NCI-H2196 treated with DMSO at 0.1 percent for 48 hours (cell line): ENCODE data around the gene CLSTN2.

Source experiments
- DNase-seq: peaks from one replicate; lab custom pipeline; 2025; ENCODE audit not compliant: unreplicated experiment; lab: John Stamatoyannopoulos, UW

The CLSTN2 gene

DNA sequence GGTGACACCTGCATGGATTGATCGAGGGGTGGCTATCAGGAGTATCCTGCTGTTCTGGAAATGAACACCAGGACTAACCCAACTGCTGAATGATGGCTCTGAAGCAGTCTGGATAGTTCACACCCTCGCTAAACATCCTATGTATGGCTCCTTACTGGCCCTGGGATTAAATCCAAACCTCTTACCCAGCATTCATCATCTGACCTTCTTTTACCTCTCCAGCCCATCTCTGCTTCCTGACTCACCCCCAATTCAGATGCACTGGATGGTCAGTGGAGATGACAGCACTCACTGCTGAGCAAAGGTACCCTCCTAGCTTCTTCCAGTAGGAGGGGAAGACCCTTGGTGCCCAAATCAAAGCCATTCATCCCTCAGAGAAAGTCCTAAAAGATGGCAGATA, 507.6 kb downstream of the CLSTN2 start:
- DNase-seq: no peak

DNA sequence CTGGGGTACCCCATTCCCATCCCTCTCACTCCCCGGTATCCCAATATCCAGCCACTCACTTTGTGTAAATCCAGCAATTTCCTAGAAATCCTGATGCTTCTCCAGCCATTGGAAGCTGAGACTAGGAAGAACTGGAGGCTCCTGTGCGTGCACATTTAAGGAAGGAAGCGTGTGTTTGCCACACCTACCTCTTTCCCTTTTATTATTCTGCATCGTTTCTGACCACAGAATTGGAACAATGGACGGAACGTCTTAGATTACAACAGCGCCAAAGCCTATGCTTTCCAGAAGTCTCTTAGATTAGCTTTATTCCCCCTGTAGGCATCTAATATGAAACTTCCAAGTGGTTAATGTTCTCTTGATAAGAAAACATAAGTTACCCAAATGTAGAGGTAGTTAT, 508.1 kb downstream of the CLSTN2 start:
- DNase-seq: no peak

DNA sequence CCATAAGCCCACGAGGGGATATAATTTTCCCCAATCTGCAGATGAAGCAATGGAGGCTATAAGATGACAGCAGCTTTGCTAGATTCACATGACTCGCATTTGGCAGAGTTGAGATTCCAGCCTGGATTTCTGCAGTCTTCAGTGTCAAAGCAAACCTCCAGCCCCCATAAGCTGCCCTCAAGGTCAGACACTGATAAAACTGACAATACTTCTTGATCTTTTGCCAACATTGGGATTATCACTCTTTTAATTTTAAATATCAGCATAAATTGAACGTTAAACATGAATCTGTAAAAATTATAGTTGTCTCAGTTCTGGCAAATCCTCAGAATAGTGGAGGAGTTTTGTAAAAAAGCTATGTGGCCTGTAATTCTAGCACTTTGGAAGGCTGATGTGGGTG, 508.8 kb downstream of the CLSTN2 start:
- DNase-seq: no peak

DNA sequence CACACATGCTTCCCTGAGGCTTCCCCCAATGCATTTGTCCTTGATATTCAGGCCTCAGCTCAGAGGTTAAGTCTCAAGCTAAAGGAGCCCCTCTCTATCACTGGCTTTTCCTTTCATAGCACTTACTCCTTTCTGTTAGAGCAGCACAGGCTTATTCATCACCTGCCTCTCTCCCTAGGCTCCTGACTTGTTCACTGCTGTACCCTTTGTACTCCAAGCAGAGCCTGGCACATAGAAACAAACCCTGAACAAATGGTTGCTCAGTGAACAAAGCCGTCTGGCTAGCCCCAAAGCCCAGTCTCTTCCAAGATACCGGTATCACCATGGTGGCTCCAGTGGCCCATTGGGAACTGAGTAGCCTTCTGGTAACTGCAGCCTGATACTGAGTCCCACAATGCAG, 511.7 kb downstream of the CLSTN2 start:
- DNase-seq: no peak

DNA sequence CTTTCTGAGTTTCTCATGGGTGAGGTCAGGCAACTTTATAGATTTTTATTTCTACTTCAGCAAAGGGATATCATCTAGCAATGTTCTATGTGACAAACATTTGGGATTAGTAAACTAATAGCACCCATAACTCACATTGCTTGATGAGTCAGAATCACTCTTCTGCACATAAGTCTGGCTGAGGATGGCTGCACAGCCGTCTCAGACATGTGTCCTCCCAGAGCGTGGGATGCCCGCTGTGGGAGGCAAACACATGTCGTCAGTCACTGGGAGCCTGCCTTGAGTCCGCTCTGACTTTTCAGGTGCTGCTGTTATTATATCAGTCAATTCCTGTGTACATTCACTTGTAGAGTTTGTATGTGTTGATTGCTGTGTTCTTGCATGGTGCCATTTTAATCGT, 512.2 kb downstream of the CLSTN2 start:
- no peak for DNase-seq

DNA sequence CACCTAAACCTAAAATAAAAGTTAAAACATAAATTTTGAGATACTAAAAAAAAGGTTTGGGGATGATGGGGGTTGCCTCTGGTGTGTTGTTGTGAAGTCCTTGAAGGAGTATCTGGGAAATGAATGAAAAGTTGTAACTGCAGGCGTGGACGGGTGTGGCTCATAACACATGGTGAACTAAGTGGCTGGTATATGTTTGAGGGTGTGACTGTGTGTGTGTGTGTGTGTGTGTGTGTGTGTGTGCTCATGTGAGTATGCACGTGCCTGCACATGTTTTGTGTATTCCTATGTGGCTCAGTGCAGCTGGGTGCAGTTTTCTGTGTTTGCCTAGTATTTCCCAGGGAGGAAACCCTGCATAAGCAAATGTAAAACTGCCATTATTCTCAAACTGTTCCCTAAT, 513.0 kb downstream of the CLSTN2 start:
- no peak for DNase-seq

DNA sequence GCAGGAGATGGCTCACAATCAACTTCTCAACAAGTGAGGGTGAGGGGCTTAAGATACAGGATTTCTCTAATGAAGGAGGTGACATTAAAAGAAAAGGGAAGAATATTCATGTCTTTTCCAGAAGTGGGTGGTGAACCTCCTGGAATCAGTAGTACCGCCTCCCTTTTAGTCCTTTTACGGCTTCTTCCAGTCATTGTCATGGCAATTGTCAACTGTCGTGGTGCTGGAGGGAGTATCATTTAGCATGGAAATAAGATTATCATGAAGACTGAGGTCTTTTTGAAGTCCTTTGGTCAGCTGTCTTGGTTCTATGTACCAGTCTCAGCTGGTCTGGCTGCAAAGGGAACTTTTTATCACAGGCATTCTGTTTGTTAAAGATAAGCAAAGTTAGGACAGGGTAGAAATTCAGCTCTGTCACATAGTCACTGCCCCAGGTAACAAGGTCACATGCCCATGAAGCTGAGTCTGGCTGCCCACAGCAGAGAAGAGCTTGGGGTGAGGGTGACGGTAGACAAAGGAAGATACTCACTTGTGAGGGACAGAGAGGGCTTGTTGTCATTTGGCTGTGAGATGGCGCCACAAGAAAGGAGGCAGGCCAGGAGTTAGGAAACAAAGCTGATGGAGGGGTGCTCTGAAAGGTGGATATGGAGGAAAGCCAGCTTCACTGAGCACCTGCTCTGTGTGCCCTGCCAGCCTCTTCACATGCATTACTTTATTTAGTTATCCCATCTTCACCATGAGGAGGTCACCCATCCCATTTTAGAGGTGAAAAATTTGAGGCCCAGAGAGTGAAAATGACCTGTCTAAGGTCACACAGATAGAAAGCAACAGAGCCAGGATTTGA, 514.6 kb downstream of the CLSTN2 start:
- DNase-seq: no peak

DNA sequence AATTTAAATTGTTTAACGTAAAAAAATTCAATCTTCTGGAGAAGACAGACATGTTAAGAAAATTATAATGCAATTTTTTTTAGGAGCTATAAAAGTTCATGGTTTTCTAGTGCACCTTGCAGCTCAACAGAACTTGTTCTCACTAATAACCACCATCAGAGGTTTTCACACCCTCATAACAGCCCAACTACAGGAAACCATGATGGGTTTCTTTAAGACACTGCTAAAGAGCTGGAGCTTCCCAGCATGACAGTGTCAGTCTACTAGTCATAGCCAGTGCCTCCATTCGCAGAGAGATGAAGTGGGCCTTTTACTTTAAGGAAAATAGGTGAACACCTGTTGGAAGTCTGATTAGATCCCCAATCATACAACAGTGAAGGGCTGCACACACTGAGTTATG, 518.8 kb downstream of the CLSTN2 start:
- no peak for DNase-seq

DNA sequence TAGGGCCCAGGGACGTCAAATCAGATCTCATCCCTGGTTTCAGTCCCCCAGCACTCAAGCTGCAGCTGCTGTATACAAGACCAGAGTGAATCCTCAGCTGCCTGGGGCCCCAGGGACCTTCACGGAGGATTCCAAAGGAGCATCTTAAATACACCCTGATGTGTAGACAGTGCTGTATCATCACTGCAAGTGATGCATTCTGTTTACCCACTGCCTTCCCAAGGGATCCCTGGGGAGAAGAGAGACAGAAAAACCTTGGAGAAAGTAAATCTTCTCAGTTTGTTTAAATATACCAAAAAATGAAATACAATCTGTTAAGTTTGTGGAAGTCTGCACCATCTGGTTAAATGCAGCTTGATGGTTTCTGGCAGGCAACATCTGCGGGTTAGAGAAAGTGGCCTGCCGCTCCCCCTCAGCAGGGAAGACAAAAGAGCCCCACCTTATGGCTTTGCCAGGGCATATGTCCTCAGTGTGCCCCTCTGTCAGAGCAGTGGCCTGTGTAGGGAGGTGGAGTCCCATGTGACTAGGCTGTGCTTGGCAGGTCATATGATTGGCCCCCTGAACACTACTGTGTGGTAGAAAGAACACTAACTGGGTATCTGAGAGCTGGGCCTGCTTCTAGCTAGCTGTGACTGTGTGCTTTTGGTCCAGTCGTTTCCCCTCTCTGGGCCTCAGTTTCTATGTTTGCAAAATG, 520.7 kb downstream of the CLSTN2 start:
- DNase-seq: no peak

DNA sequence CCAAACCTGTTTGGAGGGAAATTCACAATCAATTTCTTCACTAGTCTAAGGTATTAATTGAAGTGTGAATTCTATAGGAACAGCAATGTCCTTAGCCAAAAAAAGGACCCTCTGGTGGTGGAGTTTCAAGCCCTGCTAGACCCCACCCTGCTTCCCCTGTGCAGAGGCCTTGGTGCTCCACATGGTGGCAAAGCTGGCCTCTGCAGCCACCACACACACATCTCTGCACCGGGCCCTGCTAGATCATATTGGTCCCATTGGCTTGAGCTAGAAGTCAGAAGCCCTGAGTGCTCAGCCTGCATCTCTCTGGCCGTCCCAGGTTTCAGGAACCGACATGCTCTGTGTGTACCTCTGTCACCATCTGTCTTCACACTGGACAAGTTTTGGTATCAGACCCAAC, 522.0 kb downstream of the CLSTN2 start:
- DNase-seq: no peak

DNA sequence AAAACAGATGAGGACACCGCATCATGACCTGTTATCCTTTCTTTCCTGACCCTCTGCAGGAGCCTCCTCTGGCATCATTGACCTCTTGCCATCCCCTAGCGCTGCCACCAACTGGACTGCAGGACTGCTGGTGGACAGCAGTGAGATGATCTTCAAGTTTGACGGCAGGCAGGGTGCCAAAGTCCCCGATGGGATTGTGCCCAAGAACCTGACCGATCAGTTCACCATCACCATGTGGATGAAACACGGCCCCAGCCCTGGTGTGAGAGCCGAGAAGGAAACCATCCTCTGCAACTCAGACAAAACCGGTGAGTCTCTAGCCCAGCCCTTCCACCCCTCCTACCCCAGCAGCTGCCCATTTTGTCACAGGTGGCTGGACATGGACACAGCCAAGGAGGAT, 524.5 kb downstream of the CLSTN2 start:
- DNase-seq: no peak

DNA sequence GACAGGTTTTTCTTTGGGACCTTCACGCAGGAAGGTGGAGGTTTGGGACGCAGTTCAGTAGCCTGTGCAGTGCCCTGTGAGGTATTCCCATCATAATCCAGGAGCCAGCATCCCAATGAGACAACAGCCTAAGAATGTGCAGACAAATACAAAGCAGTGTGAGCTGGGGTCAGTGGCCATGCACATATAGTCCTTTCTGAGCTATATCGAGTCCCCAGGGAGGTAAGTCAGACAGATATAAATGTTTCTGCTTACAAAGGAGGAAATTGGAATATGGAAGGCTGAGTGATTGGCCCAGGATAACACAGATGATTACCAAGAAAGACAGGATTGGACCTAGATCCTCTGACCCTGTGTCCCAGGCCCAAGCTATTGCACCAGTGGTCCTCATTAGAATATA, 526.3 kb downstream of the CLSTN2 start:
- no peak for DNase-seq

DNA sequence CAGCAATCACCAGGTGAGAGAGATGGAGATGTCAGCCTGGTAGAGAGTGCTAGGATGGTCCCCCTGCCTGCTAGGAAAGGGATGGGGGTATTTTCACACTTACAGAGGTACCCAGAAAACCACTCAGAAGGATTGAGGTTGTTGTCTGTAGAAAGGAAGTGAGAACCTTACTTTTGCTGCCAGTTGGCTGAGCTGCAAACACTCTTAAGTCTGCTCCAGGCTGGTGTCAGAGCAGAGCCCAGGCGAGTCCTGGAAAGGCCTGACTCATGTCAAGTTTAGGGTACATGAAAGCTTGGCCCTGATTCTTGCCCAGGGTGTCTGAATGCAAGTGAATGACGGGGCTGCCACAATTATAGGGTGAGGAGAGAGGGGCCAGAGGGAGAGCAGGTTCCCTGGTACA, 528.4 kb downstream of the CLSTN2 start:
- no peak for DNase-seq

DNA sequence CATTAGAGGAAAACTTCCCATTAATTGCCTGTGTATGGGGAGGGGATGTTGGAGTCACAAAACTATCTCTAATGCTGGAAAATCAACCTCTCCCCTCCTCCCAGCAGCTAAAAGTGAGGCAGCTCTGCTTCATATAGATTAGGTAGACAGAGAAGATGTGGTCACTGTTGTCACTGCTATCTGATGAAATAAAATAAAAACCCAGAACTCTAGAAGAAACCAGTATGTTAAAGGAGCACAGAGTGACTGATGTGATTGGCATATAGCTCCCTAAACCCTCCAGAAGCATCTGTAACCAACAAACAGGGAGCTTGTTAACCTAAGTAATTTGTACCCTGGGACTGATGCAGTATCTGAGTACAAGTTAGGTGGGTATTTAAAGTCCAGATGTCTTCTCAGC, 531.0 kb downstream of the CLSTN2 start:
- no peak for DNase-seq

DNA sequence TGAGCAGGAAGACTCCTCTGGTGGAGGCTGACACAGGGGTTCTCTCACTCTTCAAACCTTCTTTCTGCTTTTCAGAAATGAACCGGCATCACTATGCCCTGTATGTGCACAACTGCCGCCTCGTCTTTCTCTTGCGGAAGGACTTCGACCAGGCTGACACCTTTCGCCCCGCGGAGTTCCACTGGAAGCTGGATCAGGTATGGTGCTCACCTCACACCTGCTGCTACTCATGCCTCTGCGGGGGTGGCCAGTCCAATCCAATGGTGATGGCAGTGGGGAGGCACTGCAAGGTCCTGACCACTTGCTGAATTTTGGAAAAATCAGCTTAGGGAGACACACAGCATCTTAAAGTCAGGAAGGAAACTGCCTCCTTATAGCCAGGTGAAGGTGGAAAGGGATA, 531.5 kb downstream of the CLSTN2 start:
- no peak for DNase-seq

DNA sequence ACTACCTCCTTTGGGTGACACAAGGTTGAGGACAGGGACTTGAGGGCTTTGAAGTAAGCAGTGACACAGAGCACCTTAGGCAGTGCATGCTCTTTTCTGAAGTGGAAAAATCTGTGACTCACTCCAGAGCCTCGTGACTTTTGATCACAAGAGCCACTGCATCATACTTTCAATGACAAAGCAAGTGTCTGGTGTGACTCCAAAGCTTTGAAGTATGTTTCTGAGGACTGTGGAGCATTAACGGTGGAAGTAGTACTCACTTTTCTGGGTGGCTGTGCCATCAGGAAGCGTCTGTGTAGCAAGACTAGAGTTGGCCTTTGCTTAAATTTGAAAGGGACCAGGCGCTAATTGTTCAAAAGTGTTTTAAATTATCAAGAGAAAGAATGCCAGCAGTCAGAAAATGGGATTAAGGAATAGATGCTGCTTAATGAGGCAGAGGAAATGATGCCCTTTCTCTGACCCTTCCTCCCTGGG, 532.2 kb downstream of the CLSTN2 start:
- no peak for DNase-seq

DNA sequence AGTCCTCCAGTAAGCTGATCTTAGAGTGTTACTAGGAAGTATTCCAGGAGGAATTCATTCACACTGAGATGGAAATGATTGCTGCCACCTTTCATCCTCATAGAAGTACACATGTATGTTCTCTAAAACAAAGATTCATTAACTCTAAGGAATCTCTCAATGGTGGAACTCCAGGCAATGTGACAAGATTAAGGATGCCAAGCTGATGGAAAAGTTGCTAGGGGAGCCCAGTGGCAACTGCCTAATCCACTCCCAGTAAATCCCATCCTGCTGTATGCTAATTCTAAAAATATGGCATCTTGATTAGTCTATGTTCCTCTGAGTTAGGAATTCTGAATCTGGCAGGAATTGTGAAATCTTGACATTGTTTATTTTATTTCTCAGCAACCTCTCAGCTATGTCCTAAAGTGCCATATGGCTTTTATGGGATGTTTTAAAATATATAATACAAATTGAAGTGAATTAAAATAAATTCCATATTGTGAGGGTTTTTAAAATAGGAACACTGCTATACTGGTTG, 532.9 kb downstream of the CLSTN2 start:
- no peak for DNase-seq

DNA sequence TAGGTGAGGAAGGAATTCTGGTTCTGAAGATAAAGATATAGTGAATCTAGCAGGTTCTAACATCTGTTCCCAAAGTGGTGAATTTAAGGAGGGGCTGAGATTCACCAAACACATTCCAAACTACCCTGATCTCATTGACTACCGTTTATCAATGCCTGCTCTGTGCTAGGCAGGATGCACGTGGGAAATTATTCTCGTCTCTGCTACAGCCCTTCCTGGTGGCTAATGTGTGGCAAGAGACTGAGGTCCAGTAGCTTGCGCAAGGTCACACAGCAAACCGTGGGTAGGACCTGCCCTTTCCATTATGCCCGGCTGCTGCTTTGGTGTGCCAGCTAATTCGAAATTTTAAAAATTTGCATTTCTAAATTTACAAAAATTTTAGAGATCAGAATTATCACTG, 533.4 kb downstream of the CLSTN2 start:
- DNase-seq: no peak

DNA sequence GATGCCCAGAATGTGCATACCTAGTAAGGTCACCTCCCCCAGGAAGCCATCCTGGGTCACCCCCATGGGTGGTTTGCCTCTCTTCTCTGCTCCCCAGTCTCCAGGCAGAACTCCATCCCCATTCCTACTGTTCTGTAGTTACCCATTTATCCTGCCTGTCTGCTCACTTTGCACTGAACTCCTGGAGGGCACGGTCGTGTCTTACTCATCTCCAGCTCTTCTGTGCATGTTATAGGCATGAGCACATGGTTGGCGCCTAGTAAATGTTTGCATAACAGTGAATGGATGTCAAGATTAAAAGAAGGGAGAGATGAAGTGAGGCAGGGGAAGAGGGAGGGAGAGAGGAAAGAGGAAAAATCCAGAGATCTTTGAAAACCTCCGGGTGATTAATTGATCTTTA, 534.5 kb downstream of the CLSTN2 start:
- no peak for DNase-seq

DNA sequence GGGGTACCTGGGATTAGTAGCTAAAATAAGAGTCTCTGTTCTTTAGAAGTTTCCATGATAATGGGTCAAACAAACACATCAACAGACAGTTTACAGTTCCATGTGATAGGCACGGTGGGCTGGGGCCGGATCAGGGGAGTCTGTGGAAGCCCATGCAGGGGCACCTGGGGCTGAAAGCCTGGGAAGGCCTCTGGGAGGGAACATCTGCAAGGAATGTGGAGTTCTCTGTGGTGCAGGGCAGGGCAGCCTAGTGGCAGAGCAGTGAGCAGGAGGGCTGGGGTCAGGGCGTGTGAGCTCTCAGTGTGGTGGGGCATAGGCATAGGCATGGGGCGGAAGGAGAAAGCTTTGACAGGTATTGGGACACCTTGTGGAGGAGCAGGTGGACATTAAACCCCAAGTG, 535.2 kb downstream of the CLSTN2 start:
- DNase-seq: no peak

DNA sequence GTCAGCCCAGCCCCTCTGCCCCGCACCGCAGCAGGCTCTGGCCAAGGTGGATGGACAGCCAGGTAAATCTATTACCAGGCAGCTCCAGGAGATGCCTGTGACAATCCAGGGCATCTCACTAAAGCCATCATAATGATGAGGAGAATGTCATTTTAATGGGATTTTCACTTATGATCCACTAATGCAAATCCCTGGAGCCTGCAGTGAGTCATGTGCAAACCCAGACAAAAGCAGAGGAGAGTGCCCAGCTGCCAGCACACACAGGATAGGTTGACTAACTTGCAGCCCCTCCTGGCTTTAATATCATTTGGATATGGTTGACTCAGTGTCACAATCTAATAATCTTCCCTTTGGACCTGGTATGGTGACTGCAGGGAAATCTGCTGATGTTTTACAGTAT, 536.0 kb downstream of the CLSTN2 start:
- no peak for DNase-seq

DNA sequence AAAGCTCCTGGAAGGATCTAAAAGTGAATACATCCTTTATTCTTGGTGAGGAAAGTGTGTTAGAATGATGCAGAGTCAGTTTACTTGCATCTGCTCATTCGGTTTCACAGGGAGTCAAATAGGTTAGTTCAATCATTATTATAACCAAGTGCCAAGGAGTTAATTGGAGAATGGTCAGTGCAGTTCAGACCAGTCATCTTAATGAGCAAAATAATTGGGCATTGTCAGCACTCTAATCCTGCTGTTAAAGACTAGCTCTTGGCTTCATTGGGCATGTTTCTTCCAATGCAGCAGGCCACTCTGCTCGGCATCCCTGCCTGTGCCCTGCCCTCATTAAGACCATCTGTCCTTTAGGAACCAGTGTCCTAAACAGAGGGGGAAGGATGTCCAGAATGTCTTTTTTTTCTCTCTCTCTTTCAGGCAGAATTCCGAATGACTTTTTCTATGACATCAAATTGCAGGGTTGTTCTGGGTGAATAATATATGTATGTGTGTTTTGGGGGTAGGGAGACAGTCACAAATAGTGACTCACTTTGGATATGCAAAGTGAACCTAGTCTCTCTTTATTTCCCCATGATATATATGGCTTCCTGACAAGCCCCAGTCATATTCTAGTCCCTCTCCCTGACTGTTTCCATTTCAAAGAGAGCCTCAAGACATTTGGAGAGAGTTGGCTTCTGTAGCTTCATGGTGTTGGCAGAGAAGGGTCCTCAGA, 537.5 kb downstream of the CLSTN2 start:
- no peak for DNase-seq
